Liver (tissue), 9 donors: Measurements from ENCODE around the gene EMCN. TPM values are rescaled to one million over a fixed set of nuclear protein-coding genes. Genes with fewer than 3 reads are reported as not detected.

Experiments used
- DNase-seq: peaks from one replicate; pipeline ENCODE4 v3.0.0-alpha.2; 2017; ENCODE audit warnings: low spot score
- H3K27ac ChIP-seq, 2 donors: one replicate each; pipeline ENCODE4 v1.7.0; 2013; ENCODE audit warnings: inconsistent platforms in 2 of 2, low read length in 2 of 2, control low read depth in 1 of 2, low read depth in 1 of 2, mild to moderate bottlenecking in 1 of 2
- H3K27me3 ChIP-seq, 4 donors: one replicate each; pipeline versions ENCODE4 v1.6.1 to v1.7.0; 2013; ENCODE audit warnings: low read length in 3 of 4, inconsistent platforms in 1 of 4, mild to moderate bottlenecking in 1 of 4, moderate library complexity in 1 of 4; ENCODE audit not compliant: control insufficient read depth in 4 of 4, insufficient read depth in 4 of 4
- H3K36me3 ChIP-seq, 4 donors: one replicate each; pipeline versions ENCODE4 v1.6.1 to v1.7.0; 2013; ENCODE audit warnings: low read length in 3 of 4, mild to moderate bottlenecking in 3 of 4, low read depth in 1 of 4, moderate library complexity in 1 of 4; ENCODE audit not compliant: control insufficient read depth in 4 of 4, insufficient read depth in 3 of 4
- H3K4me1 ChIP-seq, 4 donors: one replicate each; pipeline versions ENCODE4 v1.6.1 to v1.7.0; 2013; ENCODE audit warnings: low read length in 3 of 4, mild to moderate bottlenecking in 3 of 4, moderate library complexity in 1 of 4; ENCODE audit not compliant: control insufficient read depth in 4 of 4, insufficient read depth in 4 of 4
- H3K4me3 ChIP-seq, 3 donors: one replicate each; pipeline versions ENCODE4 v1.6.1 to v1.7.0; 2013; ENCODE audit warnings: low read length in 3 of 3, control low read depth in 1 of 3, low read depth in 1 of 3, mild to moderate bottlenecking in 1 of 3
- H3K9ac ChIP-seq, 2 donors: one replicate each; pipeline ENCODE4 v1.7.0; 2013; ENCODE audit warnings: low read length in 2 of 2, mild to moderate bottlenecking in 2 of 2, moderate library complexity in 2 of 2, control low read depth in 1 of 2, low read depth in 1 of 2
- H3K9me3 ChIP-seq, 4 donors: one replicate each; pipeline versions ENCODE4 v1.6.1 to v1.7.0; 2013; ENCODE audit warnings: low read length in 3 of 4; ENCODE audit not compliant: control insufficient read depth in 4 of 4
- ATF3 ChIP-seq: IDR thresholded peaks from 2 replicates; pipeline ENCODE4 v1.6.1; 2016; ENCODE audit warnings: antibody characterized with exemption
- EGR1 ChIP-seq, 2 donors: IDR thresholded peaks; 2 replicates each; pipeline ENCODE4 v1.6.1; 2016 to 2018; ENCODE audit warnings: antibody characterized with exemption in 2 of 2, low read depth in 2 of 2
- FOXA1 ChIP-seq: IDR thresholded peaks from 2 replicates; pipeline ENCODE4 v1.6.1; 2016; ENCODE audit warnings: antibody characterized with exemption
- GABPA ChIP-seq, 2 donors: IDR thresholded peaks in 1 of 2; conservative IDR thresholded peaks in 1 of 2; 2 replicates each; pipeline ENCODE4 v1.6.1; 2016; ENCODE audit warnings: antibody characterized with exemption in 2 of 2, mild to moderate bottlenecking in 1 of 2, moderate library complexity in 1 of 2
- HNF4A ChIP-seq, 2 donors: conservative IDR thresholded peaks; 2 replicates each; pipeline ENCODE4 v1.6.1; 2016; ENCODE audit warnings: antibody characterized with exemption in 2 of 2, mild to moderate bottlenecking in 2 of 2
- HNF4G ChIP-seq: IDR thresholded peaks from 2 replicates; pipeline ENCODE4 v1.6.1; 2016; ENCODE audit warnings: antibody characterized with exemption
- JUND ChIP-seq, 2 donors: IDR thresholded peaks; 2 replicates each; pipeline ENCODE4 v1.6.1; 2016; ENCODE audit warnings: antibody characterized with exemption in 2 of 2
- MAX ChIP-seq: IDR thresholded peaks from 2 replicates; pipeline ENCODE4 v1.6.1; 2016; ENCODE audit warnings: antibody characterized with exemption
- NR2F2 ChIP-seq: IDR thresholded peaks from 2 replicates; pipeline ENCODE4 v1.6.1; 2016; ENCODE audit warnings: antibody characterized with exemption
- RAD21 ChIP-seq, 2 donors: IDR thresholded peaks; 2 replicates each; pipeline ENCODE4 v1.6.1; 2016; ENCODE audit warnings: antibody characterized with exemption in 2 of 2, mild to moderate bottlenecking in 2 of 2
- REST ChIP-seq: IDR thresholded peaks from 2 replicates; pipeline ENCODE4 v1.6.1; 2016; ENCODE audit warnings: antibody characterized with exemption, mild to moderate bottlenecking
- YY1 ChIP-seq: IDR thresholded peaks from 2 replicates; pipeline ENCODE4 v1.6.1; 2016; ENCODE audit warnings: antibody characterized with exemption, mild to moderate bottlenecking
- WGBS: extraction: QIAGEN DNeasy Blood & Tissue Kit; methylation state at CpG from one replicate; pipeline ENCODE4 v1.1.7; 2013; 5-methylcytosine and 5-hydroxymethylcytosine counted together
- polyA plus RNA-seq, 2 donors: library from polyadenylated mRNA; stranded (reverse) in 1 of 2; unstranded in 1 of 2; fragments of 200-250 nt in 1 of 2; fragments of >200 nt in 1 of 2; fragmentation: Nextera tagmentation in 1 of 2; extraction: Ambion mirVana in 1 of 2; gene quantifications; one replicate each; pipeline versions ENCODE4 v1.2.1 to v1.2.3, GENCODE V29; 2013 to 2015
- total RNA-seq, 2 donors: library from RNA; depleted of rRNA; stranded (reverse); fragments of >200 nt; gene quantifications; one replicate each; pipeline ENCODE4 v1.2.3, GENCODE V29; 2014
- donor health status: healthy.
- donor health status: healthy.
- donor health status: healthy.
- donor health status: healthy.
- donor health status: healthy.

EMCN gene
- total and polyA plus RNA-seq, 4 donors = 1.8 to 4.4 (median 2.5) TPM

GRCh38 chr4:100510551-100510950 lies 7.3 kb downstream of the EMCN start (continued):
- TF ChIP-seq ATF3 (no peak), YY1 (no peak)

GRCh38 chr4:100509386-100509785 lies 8.4 kb downstream of the EMCN start:
- no peaks in the 10 kb centered on the region for H3K4me1 ChIP-seq
- H3K36me3 ChIP-seq = no peaks in the 10 kb centered on the region
- no peak overlapping the region for H3K4me3 ChIP-seq
- H3K9me3 ChIP-seq = no peaks in the 10 kb centered on the region
- no peak overlapping the region for H3K9ac ChIP-seq
- 62% methylated on average over 3 of the region's 3 CpGs for WGBS
- TF ChIP-seq ATF3 (no peak), NR2F2 (no peak), YY1 (no peak), GABPA (IDR thresholded peaks at IDR 0.05 in 1 of 2, conservative IDR thresholded peaks at IDR 0.05 in 1 of 2) (no peak)
- DNase-seq = no peak
- no peak overlapping the region for H3K27ac ChIP-seq
- H3K27me3 ChIP-seq = peaks cover 0 to 3% (median 0%) of the 10 kb centered on the region in 4 donors

GRCh38 chr4:100508691-100509090 lies 9.1 kb downstream of the EMCN start:
- H3K27me3 ChIP-seq = no peaks in the 10 kb centered on the region
- H3K4me3 ChIP-seq = no peak overlapping the region
- no peaks in the 10 kb centered on the region for H3K36me3 ChIP-seq
- no peak for DNase-seq
- H3K27ac ChIP-seq = no peak overlapping the region
- TF ChIP-seq NR2F2 (no peak), HNF4G (no peak), JUND (IDR thresholded peaks at IDR 0.05) (no peak), MAX (no peak), HNF4A (conservative IDR thresholded peaks at IDR 0.05) (no peak), REST (no peak), FOXA1 (no peak), EGR1 (IDR thresholded peaks at IDR 0.05; ENCODE audit: low read depth in 2 of 2) (no peak), RAD21 (IDR thresholded peaks at IDR 0.05) (no peak)
- 54% methylated on average over 3 of the region's 3 CpGs for WGBS
- no peaks in the 10 kb centered on the region for H3K4me1 ChIP-seq
- H3K9ac ChIP-seq = no peak overlapping the region
- no peaks in the 10 kb centered on the region for H3K9me3 ChIP-seq
